ACHN (cell line): Measurements from ENCODE around the gene TBC1D9.

Experiments
- DNase-seq: peaks from one replicate; pipeline ENCODE4 v3.0.0-alpha.2; 2015
- in situ Hi-C: cut with HindIII; loops from 2 replicates; pipeline ENCODE4 v1.10.0; 2017; ENCODE audit warnings: low sequenced_read_pairs, low pct_ligation_motif_present, low pct_unique_long_range_greater_than_20kb

TBC1D9 gene

GRCh38 chr4:140704964-140705363 lies 51.2 kb downstream of the TBC1D9 start:
- in situ Hi-C loops, result no loop called here
- no peak for DNase-seq

GRCh38 chr4:140704392-140704960 lies 51.7 kb downstream of the TBC1D9 start:
- no peak for DNase-seq
- in situ Hi-C loops, result no loop called here

GRCh38 chr4:140703463-140703862 lies 52.7 kb downstream of the TBC1D9 start:
- no peak for DNase-seq

GRCh38 chr4:140702096-140702757 lies 54.0 kb downstream of the TBC1D9 start:
- DNase-seq, result no peak
- in situ Hi-C loops, result no loop called here

More at GRCh38 chr4:140703463-140703862, 52.7 kb downstream of the TBC1D9 start:
- in situ Hi-C loops, result no loop called here

GRCh38 chr4:140701071-140701470 lies 55.1 kb downstream of the TBC1D9 start:
- no peak for DNase-seq
- in situ Hi-C loops, result no loop called here

GRCh38 chr4:140697709-140698560 lies 58.2 kb downstream of the TBC1D9 start:
- in situ Hi-C loops, result no loop called here

GRCh38 chr4:140695483-140695882 lies 60.7 kb downstream of the TBC1D9 start:
- in situ Hi-C loops, result no loop called here
- DNase-seq, result no peak

More at GRCh38 chr4:140697709-140698560, 58.2 kb downstream of the TBC1D9 start:
- DNase-seq, result no peak

- in situ Hi-C loops, result no loop called here
- DNase-seq, result no peak
These were observed 62.6 kb downstream of the TBC1D9 start for GRCh38 chr4:140693562-140693961.

- no peak for DNase-seq
These were observed 64.8 kb downstream of the TBC1D9 start for GRCh38 chr4:140691369-140691768.

GRCh38 chr4:140690093-140690492 lies 66.1 kb downstream of the TBC1D9 start:
- in situ Hi-C loops, result no loop called here
- no peak for DNase-seq

More at GRCh38 chr4:140691369-140691768, 64.8 kb downstream of the TBC1D9 start:
- in situ Hi-C loops, result no loop called here

GRCh38 chr4:140689623-140690022 lies 66.6 kb downstream of the TBC1D9 start:
- DNase-seq, result no peak
- in situ Hi-C loops, result no loop called here

- no peak for DNase-seq
- in situ Hi-C loops, result no loop called here
These were observed 67.2 kb downstream of the TBC1D9 start for GRCh38 chr4:140688711-140689598.

GRCh38 chr4:140686796-140687195 lies 69.4 kb downstream of the TBC1D9 start:
- DNase-seq, result no peak
- in situ Hi-C loops, result no loop called here

- no peak for DNase-seq
- in situ Hi-C loops, result no loop called here
These were observed 71.9 kb downstream of the TBC1D9 start for GRCh38 chr4:140684314-140684713.

GRCh38 chr4:140681201-140681600 lies 75.0 kb downstream of the TBC1D9 start:
- in situ Hi-C loops, result no loop called here
- DNase-seq, result no peak

- in situ Hi-C loops, result no loop called here
- no peak for DNase-seq
These were observed 75.5 kb downstream of the TBC1D9 start for GRCh38 chr4:140680686-140681085.

GRCh38 chr4:140679576-140679975 lies 76.6 kb downstream of the TBC1D9 start:
- in situ Hi-C loops, result no loop called here
- no peak for DNase-seq

- no peak for DNase-seq
These were observed 80.5 kb downstream of the TBC1D9 start for GRCh38 chr4:140675599-140676231.

More at GRCh38 chr4:140675599-140676231, 80.5 kb downstream of the TBC1D9 start:
- in situ Hi-C loops, result no loop called here
